ENCODE measurements around the gene TLE4.

DNA sequence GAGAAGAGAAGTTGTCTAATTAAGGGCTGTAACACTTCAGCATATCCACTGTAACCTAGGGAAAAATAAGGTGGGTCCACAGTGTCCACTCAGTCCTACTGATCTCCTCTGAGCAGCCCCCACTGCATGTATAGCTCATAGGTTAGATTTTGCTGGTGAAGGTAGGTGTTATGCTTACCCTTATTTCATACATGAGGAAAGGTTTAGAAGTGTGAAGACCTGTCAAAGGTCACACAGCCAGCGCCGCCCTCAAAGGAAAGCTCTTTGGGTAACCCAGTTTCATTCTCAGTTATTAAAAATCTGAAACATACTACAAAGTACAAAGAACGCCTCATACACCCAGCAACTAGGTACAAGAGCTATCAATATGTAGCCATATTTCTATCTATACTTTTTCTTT lies 87.2 kb downstream of the TLE4 start:
- TF ChIP-seq, protein P1, sequence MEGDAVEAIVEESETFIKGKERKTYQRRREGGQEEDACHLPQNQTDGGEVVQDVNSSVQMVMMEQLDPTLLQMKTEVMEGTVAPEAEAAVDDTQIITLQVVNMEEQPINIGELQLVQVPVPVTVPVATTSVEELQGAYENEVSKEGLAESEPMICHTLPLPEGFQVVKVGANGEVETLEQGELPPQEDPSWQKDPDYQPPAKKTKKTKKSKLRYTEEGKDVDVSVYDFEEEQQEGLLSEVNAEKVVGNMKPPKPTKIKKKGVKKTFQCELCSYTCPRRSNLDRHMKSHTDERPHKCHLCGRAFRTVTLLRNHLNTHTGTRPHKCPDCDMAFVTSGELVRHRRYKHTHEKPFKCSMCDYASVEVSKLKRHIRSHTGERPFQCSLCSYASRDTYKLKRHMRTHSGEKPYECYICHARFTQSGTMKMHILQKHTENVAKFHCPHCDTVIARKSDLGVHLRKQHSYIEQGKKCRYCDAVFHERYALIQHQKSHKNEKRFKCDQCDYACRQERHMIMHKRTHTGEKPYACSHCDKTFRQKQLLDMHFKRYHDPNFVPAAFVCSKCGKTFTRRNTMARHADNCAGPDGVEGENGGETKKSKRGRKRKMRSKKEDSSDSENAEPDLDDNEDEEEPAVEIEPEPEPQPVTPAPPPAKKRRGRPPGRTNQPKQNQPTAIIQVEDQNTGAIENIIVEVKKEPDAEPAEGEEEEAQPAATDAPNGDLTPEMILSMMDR (IDR thresholded peaks at IDR 0.05), result no peak
- TF ChIP-seq POLR2AphosphoS5 (IDR thresholded peaks at IDR 0.05; ENCODE audit: low read depth, low read length), result no peak
- TF ChIP-seq RAD21 (IDR thresholded peaks at IDR 0.05; ENCODE audit: low read length), result no peak

Data from SK-N-SH (cell line).